K562 (cell line): Measurements from ENCODE around the gene TUBD1. TPM values are rescaled to one million over a fixed set of nuclear protein-coding genes. Genes with fewer than 3 reads are reported as not detected.

ENCODE experiments used
- BRD4 ChIP-seq: fragments of 200-600 bp; sonication (generic); IDR thresholded peaks from 2 replicates; pipeline ENCODE4 v1.6.1; 2017; ENCODE audit warnings: inconsistent platforms
- EZH2 ChIP-seq: IDR thresholded peaks from 2 replicates; pipeline ENCODE4 v1.6.1; 2012; ENCODE audit warnings: low read depth, mild to moderate bottlenecking, inconsistent platforms, low read length, borderline replicate concordance
- GATAD2A ChIP-seq: fragments of 450-650 bp; IDR thresholded peaks from 2 replicates; pipeline ENCODE4 v1.6.1; 2017
- HMGN3 ChIP-seq: IDR thresholded peaks from 2 replicates; pipeline ENCODE4 v1.6.1; 2011; ENCODE audit warnings: borderline replicate concordance, low read depth, mild to moderate bottlenecking, mixed read lengths, low read length; ENCODE audit not compliant: insufficient read length; ENCODE audit errors: extremely low read depth
- HMGXB4 ChIP-seq: sonication (generic); formaldehyde crosslinking; IDR thresholded peaks from 2 replicates; pipeline ENCODE4 v1.8.1; 2023; ENCODE audit warnings: mild to moderate bottlenecking, missing genetic modification reagents
- JUNB ChIP-seq: fragments of 450-650 bp; formaldehyde crosslinking; conservative IDR thresholded peaks from 2 replicates; pipeline ENCODE4 v1.4.0; 2020; ENCODE audit warnings: mild to moderate bottlenecking
- KDM5B ChIP-seq: fragments of 200-600 bp; sonication (generic); IDR thresholded peaks from 2 replicates; pipeline ENCODE4 v1.6.1; 2012; ENCODE audit warnings: low read depth, mild to moderate bottlenecking, moderate library complexity, low read length, control low read depth, inconsistent platforms; ENCODE audit not compliant: insufficient replicate concordance
- MCM7 ChIP-seq, 2 experiments: fragments of 450-650 bp; IDR thresholded peaks; 2 replicates each; pipeline ENCODE4 v1.6.1; 2016 to 2018
- MTF1 ChIP-seq: fragments of 250-450 bp; sonication (Bioruptor Pico); IDR thresholded peaks from 2 replicates; pipeline ENCODE4 v1.9.0; 2021; ENCODE audit warnings: moderate library complexity, mild to moderate bottlenecking, inconsistent platforms, borderline replicate concordance
- PPARD ChIP-seq: fragments of 250-450 bp; sonication (Bioruptor Pico); IDR thresholded peaks from 2 replicates; pipeline ENCODE4 v1.8.0; 2022; ENCODE audit warnings: inconsistent platforms, mild to moderate bottlenecking, moderate library complexity
- RUNX1 ChIP-seq: sonication (generic); IDR thresholded peaks from 2 replicates; pipeline ENCODE4 v1.6.1; 2016; ENCODE audit warnings: antibody characterized with exemption, low read depth
- SOX6 ChIP-seq: fragments of 450-650 bp; IDR thresholded peaks from 2 replicates; pipeline ENCODE4 v1.6.1; 2014; ENCODE audit warnings: mild to moderate bottlenecking
- SRSF3 ChIP-seq: fragments of 200-400 bp; formaldehyde crosslinking; IDR thresholded peaks from 2 replicates; pipeline ENCODE4 v1.6.1; 2016; ENCODE audit warnings: mild to moderate bottlenecking, low read length, moderate library complexity; ENCODE audit not compliant: insufficient read depth
- SRSF9 ChIP-seq: fragments of 200-400 bp; formaldehyde crosslinking; IDR thresholded peaks from 2 replicates; pipeline ENCODE4 v1.6.1; 2017; ENCODE audit warnings: low read depth, low read length, borderline replicate concordance
- ZBTB8A ChIP-seq: fragments of 450-650 bp; IDR thresholded peaks from 2 replicates; pipeline ENCODE4 v1.6.1; 2018; ENCODE audit warnings: mild to moderate bottlenecking, moderate library complexity; ENCODE audit not compliant: partially characterized antibody
- ZNF280A ChIP-seq: fragments of 450-650 bp; IDR thresholded peaks from 2 replicates; pipeline ENCODE4 v1.6.1; 2018; ENCODE audit warnings: mild to moderate bottlenecking, low read depth; ENCODE audit not compliant: partially characterized antibody
- ZNF644 ChIP-seq: fragments of 200-800 bp; sonication (Bioruptor generic); IDR thresholded peaks from 2 replicates; pipeline ENCODE4 v1.6.1; 2016; ENCODE audit warnings: low read depth, missing genetic modification characterization, missing compliant biosample characterization
- polyA plus RNA-seq, 8 experiments: library from polyadenylated mRNA; depleted of rRNA in 4 of 8; stranded (reverse) in 5 of 8; unstranded in 3 of 8; fragments of >200 nt; fragmentation: Nextera tagmentation in 2 of 8; fragmentation: Illumina TruSeq in 1 of 8; extraction: Ambion mirVana in 2 of 8; extraction: Trizol in 1 of 8; gene quantifications; 2 replicates each; pipeline versions ENCODE4 v1.2.1 to v1.2.3, GENCODE V29; 2011 to 2014; ENCODE audit warnings: inconsistent platforms in 1 of 8, missing spikeins in 1 of 8
- total RNA-seq, 7 experiments: library from RNA; depleted of rRNA in 6 of 7; stranded (reverse); fragments of >200 nt in 6 of 7; fragmentation: Illumina TruSeq in 2 of 7; extraction: Trizol in 2 of 7; gene quantifications; 2 replicates each; pipeline versions ENCODE4 v1.2.1 to v1.2.3, GENCODE V29; 2011 to 2021; ENCODE audit warnings: low replicate concordance in 1 of 7
- TF ChIP-seq, protein P1 (sequence below): fragments of 450-650 bp; IDR thresholded peaks from 2 replicates; pipeline ENCODE4 v1.6.1; 2014; ENCODE audit warnings: low read depth, mild to moderate bottlenecking, moderate library complexity, borderline replicate concordance
- TF ChIP-seq, protein P2 (sequence below): fragments of 250-450 bp; sonication (Bioruptor Pico); IDR thresholded peaks from 2 replicates; pipeline ENCODE4 v1.5.1; 2021; ENCODE audit warnings: mild to moderate bottlenecking
- TF ChIP-seq, protein P3 (sequence below): fragments of 250-450 bp; sonication (Bioruptor Pico); IDR thresholded peaks from 2 replicates; pipeline ENCODE4 v1.8.0; 2022; ENCODE audit warnings: moderate library complexity, mild to moderate bottlenecking, inconsistent platforms

The TUBD1 gene
- total and polyA plus RNA-seq, 9 of the 15 experiments (the other 6 are each of a cell fraction or from before 2014, with no cell fraction given), result 10.8 to 35.3 (median 17.9) TPM

DNA sequence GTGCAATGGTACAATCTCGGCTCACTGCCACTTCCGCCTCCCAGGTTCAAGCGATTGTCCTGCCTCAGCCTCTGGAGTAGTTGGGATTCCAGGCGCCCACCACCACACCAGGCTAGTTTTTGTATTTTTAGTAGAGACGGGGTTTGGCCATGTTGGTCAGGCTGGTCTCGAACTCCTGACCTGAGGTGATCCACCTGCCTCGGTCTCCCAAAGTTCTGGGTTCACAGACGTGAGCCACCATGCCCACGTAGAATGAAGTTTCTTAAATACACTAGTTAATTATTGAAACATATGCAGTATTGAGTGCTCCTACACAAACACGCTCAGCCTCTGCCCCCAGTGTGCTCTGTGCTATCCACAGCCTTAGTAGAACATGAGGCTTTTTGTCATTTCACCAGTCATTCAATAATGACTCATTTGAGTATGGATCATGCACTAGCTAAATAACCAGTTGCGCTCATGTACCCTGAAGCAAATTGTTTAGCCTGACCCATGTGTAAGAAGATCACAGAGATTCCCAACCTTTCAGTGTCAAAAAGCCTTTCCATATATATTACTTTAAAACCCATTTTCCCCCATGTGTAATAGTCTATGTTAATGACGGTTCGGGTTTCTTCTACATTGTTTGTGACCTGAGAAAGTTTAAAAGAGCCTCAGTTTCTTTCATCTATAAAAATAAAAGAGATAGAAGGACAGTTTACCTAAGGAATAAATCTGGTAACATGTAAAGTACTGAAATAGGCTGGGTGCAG lies 49.7 kb downstream of the TUBD1 start (continued):
- TF ChIP-seq HMGXB4 (CRISPR knock-in tag), result no peak
- TF ChIP-seq ZNF280A, result no peak
- no peak for TF ChIP-seq ZBTB8A
- TF ChIP-seq PPARD (CRISPR knock-in tag), result no peak
- no peak for TF ChIP-seq MCM7 (IDR thresholded peaks at IDR 0.05)
- 0 out of 2 replicates have a peak, but pooled peaks have one; percentile 25 for TF ChIP-seq ZNF644 (tag)
- TF ChIP-seq SOX6, result no peak; the same call in none of the 2 replicates
- no peak for TF ChIP-seq SRSF9
- TF ChIP-seq, protein P1, sequence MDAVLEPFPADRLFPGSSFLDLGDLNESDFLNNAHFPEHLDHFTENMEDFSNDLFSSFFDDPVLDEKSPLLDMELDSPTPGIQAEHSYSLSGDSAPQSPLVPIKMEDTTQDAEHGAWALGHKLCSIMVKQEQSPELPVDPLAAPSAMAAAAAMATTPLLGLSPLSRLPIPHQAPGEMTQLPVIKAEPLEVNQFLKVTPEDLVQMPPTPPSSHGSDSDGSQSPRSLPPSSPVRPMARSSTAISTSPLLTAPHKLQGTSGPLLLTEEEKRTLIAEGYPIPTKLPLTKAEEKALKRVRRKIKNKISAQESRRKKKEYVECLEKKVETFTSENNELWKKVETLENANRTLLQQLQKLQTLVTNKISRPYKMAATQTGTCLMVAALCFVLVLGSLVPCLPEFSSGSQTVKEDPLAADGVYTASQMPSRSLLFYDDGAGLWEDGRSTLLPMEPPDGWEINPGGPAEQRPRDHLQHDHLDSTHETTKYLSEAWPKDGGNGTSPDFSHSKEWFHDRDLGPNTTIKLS, result no peak
- TF ChIP-seq HMGN3, result peak; percentile 55
- peak; percentile 82 for TF ChIP-seq KDM5B
- no peak for TF ChIP-seq MTF1 (CRISPR knock-in tag)
- no peak for TF ChIP-seq BRD4
- TF ChIP-seq JUNB (CRISPR knock-in tag), result no peak
- TF ChIP-seq GATAD2A, result no peak
- TF ChIP-seq SRSF3, result no peak
- no peak for TF ChIP-seq EZH2
- peak; percentile 79; the same call in 1 of the 2 replicates for TF ChIP-seq RUNX1
- TF ChIP-seq, protein P2, sequence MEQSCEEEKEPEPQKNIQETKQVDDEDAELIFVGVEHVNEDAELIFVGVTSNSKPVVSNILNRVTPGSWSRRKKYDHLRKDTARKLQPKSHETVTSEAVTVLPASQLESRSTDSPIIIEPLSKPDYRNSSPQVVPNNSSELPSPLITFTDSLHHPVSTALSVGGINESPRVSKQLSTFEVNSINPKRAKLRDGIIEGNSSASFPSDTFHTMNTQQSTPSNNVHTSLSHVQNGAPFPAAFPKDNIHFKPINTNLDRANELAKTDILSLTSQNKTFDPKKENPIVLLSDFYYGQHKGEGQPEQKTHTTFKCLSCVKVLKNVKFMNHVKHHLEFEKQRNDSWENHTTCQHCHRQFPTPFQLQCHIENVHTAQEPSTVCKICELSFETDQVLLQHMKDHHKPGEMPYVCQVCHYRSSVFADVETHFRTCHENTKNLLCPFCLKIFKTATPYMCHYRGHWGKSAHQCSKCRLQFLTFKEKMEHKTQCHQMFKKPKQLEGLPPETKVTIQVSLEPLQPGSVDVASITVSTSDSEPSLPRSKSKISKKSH, result no peak
- TF ChIP-seq, protein P3, sequence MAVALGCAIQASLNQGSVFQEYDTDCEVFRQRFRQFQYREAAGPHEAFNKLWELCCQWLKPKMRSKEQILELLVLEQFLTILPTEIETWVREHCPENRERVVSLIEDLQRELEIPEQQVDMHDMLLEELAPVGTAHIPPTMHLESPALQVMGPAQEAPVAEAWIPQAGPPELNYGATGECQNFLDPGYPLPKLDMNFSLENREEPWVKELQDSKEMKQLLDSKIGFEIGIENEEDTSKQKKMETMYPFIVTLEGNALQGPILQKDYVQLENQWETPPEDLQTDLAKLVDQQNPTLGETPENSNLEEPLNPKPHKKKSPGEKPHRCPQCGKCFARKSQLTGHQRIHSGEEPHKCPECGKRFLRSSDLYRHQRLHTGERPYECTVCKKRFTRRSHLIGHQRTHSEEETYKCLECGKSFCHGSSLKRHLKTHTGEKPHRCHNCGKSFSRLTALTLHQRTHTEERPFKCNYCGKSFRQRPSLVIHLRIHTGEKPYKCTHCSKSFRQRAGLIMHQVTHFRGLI, result no peak
